ENCODE measurements around the gene DNM2. TPM values are rescaled to one million over a fixed set of nuclear protein-coding genes. Genes with fewer than 3 reads are reported as not detected.

The DNM2 gene
- total and polyA plus RNA-seq, 12 donors: 78.9 to 206 (median 131) TPM

- peak in 1 of 9 donors; percentile 9 for TF ChIP-seq CTCF (IDR thresholded peaks at IDR 0.05)
- Histone ChIP-seq H3K36me3 (peaks cover 0 to 34% (median 0%) of the 10 kb centered on the region in 9 donors), H3K27me3 (no peaks in the 10 kb centered on the region), H3K4me3 (peak overlapping the region; percentile 61 to 100 (median 94)), H3K9me3 (no peaks in the 10 kb centered on the region), H3K4me1 (peaks cover 13 to 52% (median 37%) of the 10 kb centered on the region in 9 donors), H3K27ac (peak overlapping the region; percentile 93 to 99 (median 98))
- intact Hi-C loops (cut with DNase I): loop anchor here in 8 of 10 donors (2.0 to 10.0 kb wide), 9 partner anchors 34 to 149 kb away; no protein-coding TSS in a partner anchor
- DNase-seq (peak in 1 of 2 donors; percentile 58), ATAC-seq (peak in 4 of 8 donors; percentile 31 to 43 (median 36))
- whole genome bisulfite sequencing, 2 donors: 0 to 1% methylated on average over 58 to 70 of the region's 70 CpGs
Measured at GRCh38 chr19:10718205-10719196, 622 bp downstream of the DNM2 start.

- intact Hi-C loops (cut with DNase I): loop anchor here in 8 of 10 donors (2.0 to 10.0 kb wide), 9 partner anchors 33 to 148 kb away; no protein-coding TSS in a partner anchor
- H3K4me1 ChIP-seq: peaks cover 13 to 62% (median 45%) of the 10 kb centered on the region in 9 donors
- 38 to 39% methylated on average over 5 of the region's 5 CpGs for WGBS, 2 donors
Measured at GRCh38 chr19:10719466-10719961, 1.6 kb downstream of the DNM2 start.

GRCh38 chr19:10720607-10721125 lies 2.8 kb downstream of the DNM2 start:
- ATAC-seq (no peak), DNase-seq (no peak)
- no peak for TF ChIP-seq CTCF (IDR thresholded peaks at IDR 0.05)
- peaks cover 13 to 74% (median 56%) of the 10 kb centered on the region in 9 donors for H3K4me1 ChIP-seq
- peaks cover 0 to 26% (median 0%) of the 10 kb centered on the region in 9 donors for H3K36me3 ChIP-seq
- 89 to 91% methylated on average over 6 of the region's 6 CpGs for WGBS, 2 donors
- H3K27ac ChIP-seq: peak overlapping the region in 8 of 10 donors; percentile 22 to 99 (median 98)
- H3K4me3 ChIP-seq: no peak overlapping the region
- H3K27me3 ChIP-seq: no peaks in the 10 kb centered on the region
- H3K9me3 ChIP-seq: no peaks in the 10 kb centered on the region
- intact Hi-C loops (cut with DNase I): no loop called here

More at GRCh38 chr19:10719466-10719961, 1.6 kb downstream of the DNM2 start:
- ATAC-seq (no peak), DNase-seq (no peak)
- no peaks in the 10 kb centered on the region for H3K27me3 ChIP-seq
- H3K9me3 ChIP-seq: no peaks in the 10 kb centered on the region
- peak overlapping the region in 9 of 10 donors; percentile 72 to 100 (median 97) for H3K4me3 ChIP-seq
- H3K27ac ChIP-seq: peak overlapping the region in 9 of 10 donors; percentile 93 to 99 (median 98)
- no peak for TF ChIP-seq CTCF (IDR thresholded peaks at IDR 0.05)
- peaks cover 0 to 29% (median 0%) of the 10 kb centered on the region in 9 donors for H3K36me3 ChIP-seq

GRCh38 chr19:10723591-10723990 lies 5.7 kb downstream of the DNM2 start:
- Histone ChIP-seq H3K27me3 (no peaks in the 10 kb centered on the region), H3K4me3 (no peak overlapping the region), H3K4me1 (peaks cover 18 to 97% (median 77%) of the 10 kb centered on the region in 9 donors), H3K36me3 (peaks cover 0 to 26% (median 0%) of the 10 kb centered on the region in 9 donors), H3K27ac (peak overlapping the region in 3 of 10 donors; percentile 10 to 80 (median 18)), H3K9me3 (no peaks in the 10 kb centered on the region)
- ATAC-seq (no peak), DNase-seq (no peak)
- intact Hi-C loops (cut with DNase I): no loop called here
- TF ChIP-seq CTCF (IDR thresholded peaks at IDR 0.05): no peak
- WGBS, 2 donors: 83 to 89% methylated on average over 3 of the region's 3 CpGs

Data from heart right ventricle (tissue), 16 donors.